NCI-H2196 (cell line): ENCODE measurements around the gene CAV1.
"Not testable (repeated sequence)": the region's sequence is repeated elsewhere in the genome, so short reads cannot be mapped to it uniquely, and the experiment has no call there.

Experiments used
- DNase-seq: peaks from one replicate; lab custom pipeline; 2025; ENCODE audit not compliant: unreplicated experiment; lab: John Stamatoyannopoulos, UW

CAV1 gene

GRCh38 chr7:116524609-116525297 is at the start of gene CAV1:
Gene CAV1, plus strand, starts transcription at chr7:116525036. Its CDS starts 27 bp downstream, at chr7:116525063.
- DNase-seq, result no peak

- no peak for DNase-seq
Measured at GRCh38 chr7:116477625-116478024, 47.2 kb upstream of the CAV1 start.

- no peak for DNase-seq
Measured at GRCh38 chr7:116478834-116479233, 46.0 kb upstream of the CAV1 start.

- DNase-seq, result no peak
Measured at GRCh38 chr7:116483271-116483942, 41.4 kb upstream of the CAV1 start.

GRCh38 chr7:116484389-116484788 is 40.4 kb upstream of the CAV1 start:
- not testable (repeated sequence) for DNase-seq

GRCh38 chr7:116487907-116488521 is 36.8 kb upstream of the CAV1 start:
- DNase-seq, result no peak

- no peak for DNase-seq
Measured at GRCh38 chr7:116490351-116490750, 34.5 kb upstream of the CAV1 start.

GRCh38 chr7:116491887-116492653 is 32.8 kb upstream of the CAV1 start:
- no peak for DNase-seq

GRCh38 chr7:116492654-116493109 is 32.2 kb upstream of the CAV1 start:
- DNase-seq, result no peak

- no peak for DNase-seq
Measured at GRCh38 chr7:116493449-116493848, 31.4 kb upstream of the CAV1 start.

GRCh38 chr7:116494472-116494871 is 30.4 kb upstream of the CAV1 start:
- DNase-seq, result no peak

- DNase-seq, result no peak
Measured at GRCh38 chr7:116495736-116496135, 29.1 kb upstream of the CAV1 start.

- no peak for DNase-seq
Measured at GRCh38 chr7:116496653-116497052, 28.2 kb upstream of the CAV1 start.

- no peak for DNase-seq
Measured at GRCh38 chr7:116497708-116498107, 27.1 kb upstream of the CAV1 start.

GRCh38 chr7:116499168-116500077 is 25.4 kb upstream of the CAV1 start, which contains the start of gene CAV2:
Gene CAV2, plus strand, starts transcription at chr7:116499738. Its CDS starts 44 bp downstream, at chr7:116499782.
- no peak for DNase-seq

- DNase-seq, result no peak
Measured at GRCh38 chr7:116500078-116500853, 24.6 kb upstream of the CAV1 start.

- no peak for DNase-seq
Measured at GRCh38 chr7:116501425-116502167, 23.2 kb upstream of the CAV1 start.

GRCh38 chr7:116502201-116503096 is 22.4 kb upstream of the CAV1 start:
- DNase-seq, result no peak
